H9 (cell line): ENCODE results near the gene OR52W1. TPM values are rescaled to one million over a fixed set of nuclear protein-coding genes. Genes with fewer than 3 reads are reported as not detected.

Experiments
- DNase-seq: peaks from one replicate; pipeline ENCODE4 v3.0.0-alpha.2; 2017
- H2AFZ ChIP-seq: one replicate; pipeline ENCODE4 v1.6.1; 2013; ENCODE audit warnings: mild to moderate bottlenecking, low read length, control low read depth, moderate library complexity
- H2AK5ac ChIP-seq: 2 replicates; pipeline ENCODE4 v1.6.1; 2013; ENCODE audit warnings: low read length, control low read depth, mixed read lengths; ENCODE audit not compliant: insufficient read length
- H2BK120ac ChIP-seq: one replicate; pipeline ENCODE4 v1.6.1; 2013; ENCODE audit warnings: low read depth, mild to moderate bottlenecking, low read length, control low read depth, inconsistent platforms; ENCODE audit not compliant: poor library complexity, severe bottlenecking
- H2BK12ac ChIP-seq: 2 replicates; pipeline ENCODE4 v1.6.1; 2013; ENCODE audit warnings: low read length, control low read depth, mixed read lengths, low read depth; ENCODE audit not compliant: insufficient read length
- H2BK15ac ChIP-seq: 2 replicates; pipeline ENCODE4 v1.6.1; 2013; ENCODE audit warnings: low read depth, low read length, control low read depth
- H2BK20ac ChIP-seq: one replicate; pipeline ENCODE4 v1.6.1; 2013; ENCODE audit warnings: low read depth, mild to moderate bottlenecking, low read length, control low read depth, inconsistent platforms; ENCODE audit not compliant: poor library complexity, severe bottlenecking
- H2BK5ac ChIP-seq: 2 replicates; pipeline ENCODE4 v1.6.1; 2013; ENCODE audit warnings: low read length, control low read depth, mixed read lengths; ENCODE audit not compliant: insufficient read length
- H3K14ac ChIP-seq: 2 replicates; pipeline ENCODE4 v1.6.1; 2013; ENCODE audit warnings: low read length, control low read depth; ENCODE audit not compliant: insufficient read depth
- H3K18ac ChIP-seq: 2 replicates; pipeline ENCODE4 v1.6.1; 2013; ENCODE audit warnings: low read depth, mild to moderate bottlenecking, mixed read lengths, low read length, control low read depth; ENCODE audit not compliant: insufficient read length
- H3K23ac ChIP-seq: 2 replicates; pipeline ENCODE4 v1.6.1; 2013; ENCODE audit warnings: low read length, control low read depth, mixed read lengths, low read depth; ENCODE audit not compliant: insufficient read length
- H3K23me2 ChIP-seq: 2 replicates; pipeline ENCODE4 v1.6.1; 2013; ENCODE audit warnings: low read depth, mild to moderate bottlenecking, mixed read lengths, low read length, control low read depth; ENCODE audit not compliant: insufficient read length, poor library complexity, severe bottlenecking
- H3K27ac ChIP-seq: 2 replicates; pipeline ENCODE4 v1.5.1; 2013; ENCODE audit warnings: low read length, control low read depth, mixed read lengths, low read depth; ENCODE audit not compliant: insufficient read length
- H3K27me3 ChIP-seq: 2 replicates; pipeline ENCODE4 v1.6.1; 2013; ENCODE audit warnings: low read length, control low read depth, inconsistent platforms; ENCODE audit not compliant: insufficient read depth
- H3K4ac ChIP-seq: 2 replicates; pipeline ENCODE4 v1.6.1; 2013; ENCODE audit warnings: low read depth, mild to moderate bottlenecking, control low read depth, inconsistent platforms, low read length, moderate library complexity
- H3K4me1 ChIP-seq: 2 replicates; pipeline ENCODE4 v1.6.1; 2013; ENCODE audit warnings: low read length, control low read depth, inconsistent platforms; ENCODE audit not compliant: insufficient read depth
- H3K4me2 ChIP-seq: 2 replicates; pipeline ENCODE4 v1.6.1; 2013; ENCODE audit warnings: low read length, control low read depth, mixed read lengths; ENCODE audit not compliant: insufficient read length, insufficient read depth
- H3K56ac ChIP-seq: 2 replicates; pipeline ENCODE4 v1.6.1; 2013; ENCODE audit warnings: low read depth, mild to moderate bottlenecking, mixed read lengths, low read length, control low read depth; ENCODE audit not compliant: insufficient read length
- H3K79me1 ChIP-seq: 2 replicates; pipeline ENCODE4 v1.6.1; 2013; ENCODE audit warnings: low read depth, mild to moderate bottlenecking, moderate library complexity, low read length, control low read depth, inconsistent platforms; ENCODE audit not compliant: insufficient read depth, poor library complexity, severe bottlenecking
- H3K79me2 ChIP-seq: 2 replicates; pipeline ENCODE4 v1.6.1; 2013; ENCODE audit warnings: low read length, control low read depth, inconsistent platforms; ENCODE audit not compliant: insufficient read depth
- H3K9ac ChIP-seq: 2 replicates; pipeline ENCODE4 v1.6.1; 2013; ENCODE audit warnings: low read length, control low read depth, mixed read lengths; ENCODE audit not compliant: insufficient read length; ENCODE audit errors: extremely low read depth
- H3K9me3 ChIP-seq: one replicate; pipeline ENCODE4 v1.6.1; 2013; ENCODE audit warnings: low read depth, low read length, inconsistent platforms; ENCODE audit not compliant: control insufficient read depth
- H3T11ph ChIP-seq: one replicate; pipeline ENCODE4 v1.6.1; 2013; ENCODE audit warnings: mild to moderate bottlenecking, low read length, control low read depth, inconsistent platforms
- H4K20me1 ChIP-seq: one replicate; pipeline ENCODE4 v1.6.1; 2013; ENCODE audit not compliant: control insufficient read depth, insufficient read length, insufficient read depth
- H4K5ac ChIP-seq: 2 replicates; pipeline ENCODE4 v1.6.1; 2013; ENCODE audit warnings: low read depth, mild to moderate bottlenecking, mixed read lengths, low read length, control low read depth; ENCODE audit not compliant: insufficient read length
- H4K8ac ChIP-seq: replicated peaks from 2 replicates; pipeline ENCODE4 v1.6.1; 2013; ENCODE audit warnings: low read length, control low read depth, mixed read lengths, low read depth; ENCODE audit not compliant: insufficient read length
- H4K91ac ChIP-seq: 2 replicates; pipeline ENCODE4 v1.6.1; 2013; ENCODE audit warnings: low read depth, mild to moderate bottlenecking, moderate library complexity, mixed read lengths, low read length, control low read depth; ENCODE audit not compliant: insufficient read length
- H3K27ac Mint-ChIP-seq, 3 experiments: 2 replicates in 2 of 3; 3 replicates in 1 of 3; pipeline ENCODE4 v1.8.0; 2020 to 2021; ENCODE audit warnings: mixed read lengths in 3 of 3, mild to moderate bottlenecking in 1 of 3, moderate library complexity in 1 of 3
- H3K27me3 Mint-ChIP-seq: 2 replicates; pipeline ENCODE4 v1.8.0; 2021; ENCODE audit warnings: low read depth, mild to moderate bottlenecking, moderate library complexity, mixed read lengths
- H3K36me3 Mint-ChIP-seq, 3 experiments: 2 replicates in 2 of 3; 3 replicates in 1 of 3; pipeline ENCODE4 v1.8.0; 2020 to 2021; ENCODE audit warnings: low read depth in 3 of 3, mixed read lengths in 3 of 3; ENCODE audit not compliant: insufficient read depth in 1 of 3
- H3K4me1 Mint-ChIP-seq, 2 experiments: 2 replicates each; pipeline ENCODE4 v1.8.0; 2020; ENCODE audit warnings: mixed read lengths in 2 of 2
- H3K4me3 Mint-ChIP-seq, 2 experiments: 2 replicates in 1 of 2; 3 replicates in 1 of 2; pipeline ENCODE4 v1.8.0; 2020 to 2021; ENCODE audit warnings: mild to moderate bottlenecking in 2 of 2, mixed read lengths in 2 of 2, moderate library complexity in 1 of 2
- H3K9me3 Mint-ChIP-seq, 2 experiments: 2 replicates in 1 of 2; 3 replicates in 1 of 2; pipeline ENCODE4 v1.8.0; 2020; ENCODE audit warnings: mild to moderate bottlenecking in 2 of 2, mixed read lengths in 2 of 2, moderate library complexity in 1 of 2
- WGBS: extraction: QIAGEN DNeasy Blood & Tissue Kit; methylation state at CpG from one replicate; pipeline ENCODE4 v1.1.7; 2013; ENCODE audit warnings: missing lambda C conversion rate, low lambda C conversion rate, mixed read lengths; ENCODE audit not compliant: insufficient read length; ENCODE audit errors: extremely low coverage; 5-methylcytosine and 5-hydroxymethylcytosine counted together
- total RNA-seq: library from RNA; stranded (reverse); gene quantifications from 2 replicates; pipeline ENCODE4 v1.2.1, GENCODE V29; 2021
- TF ChIP-seq, protein P1 (sequence below): fragments of 200-600 bp; sonication (generic); conservative IDR thresholded peaks from 3 replicates; pipeline ENCODE4 v1.8.0; 2021; ENCODE audit warnings: antibody characterized with exemption, mild to moderate bottlenecking

The OR52W1 gene
- total RNA-seq, 1 experiment from 2014 or later, result not detected

DNA sequence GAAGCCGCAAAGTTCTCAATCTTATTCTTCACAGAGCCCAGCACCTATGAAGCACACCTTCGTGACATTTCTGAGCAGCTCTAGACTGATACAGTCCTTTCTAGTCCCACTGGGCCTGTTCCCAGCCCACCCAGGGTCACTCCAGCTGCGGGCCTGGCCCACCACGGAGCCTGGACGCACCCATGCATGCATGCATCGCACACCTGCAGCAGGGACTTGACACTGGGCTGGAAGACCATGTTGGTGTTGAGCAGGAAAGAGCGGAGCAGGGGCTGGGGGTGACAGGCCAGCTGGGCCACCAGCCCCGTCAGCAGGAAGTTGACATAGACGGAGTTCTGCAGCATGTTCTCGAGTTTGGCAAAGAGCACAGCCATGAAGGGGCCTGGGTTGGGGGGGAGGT lies 15.5 kb downstream of the OR52W1 start:
- no peak overlapping the region; a peak in 1 of 7 replicates for H3K27ac Mint-ChIP-seq
- Histone ChIP-seq H2AK5ac (no peak overlapping the region), H3K79me2 (no peaks in the 10 kb centered on the region), H4K20me1 (no peaks in the 10 kb centered on the region), H3K79me1 (no peaks in the 10 kb centered on the region), H2BK120ac (no peak overlapping the region), H3K4ac (no peak overlapping the region), H3K27me3 (no peaks in the 10 kb centered on the region), H2BK12ac (no peak overlapping the region), H3K9me3 (no peaks in the 10 kb centered on the region), H2AFZ (no peak overlapping the region), H3K27ac (no peak overlapping the region), H3K23me2 (no peaks in the 10 kb centered on the region), H3T11ph (no peak overlapping the region), H2BK5ac (no peak overlapping the region), H3K18ac (no peak overlapping the region), H3K4me1 (no peaks in the 10 kb centered on the region), H3K23ac (no peak overlapping the region), H4K91ac (no peak overlapping the region), H2BK15ac (no peak overlapping the region), H3K14ac (no peak overlapping the region), H4K8ac (no peak overlapping the region), H2BK20ac (no peak overlapping the region), H4K5ac (no peak overlapping the region), H3K56ac (no peak overlapping the region), H3K9ac (no peak overlapping the region), H3K4me2 (no peak overlapping the region)
- no CpG with 5 or more reads among the region's 10 CpGs for WGBS
- H3K9me3 Mint-ChIP-seq, result no peaks in the 10 kb centered on the region
- no peak overlapping the region for H3K4me3 Mint-ChIP-seq
- H3K27me3 Mint-ChIP-seq, result no peaks in the 10 kb centered on the region
- TF ChIP-seq, protein P1, sequence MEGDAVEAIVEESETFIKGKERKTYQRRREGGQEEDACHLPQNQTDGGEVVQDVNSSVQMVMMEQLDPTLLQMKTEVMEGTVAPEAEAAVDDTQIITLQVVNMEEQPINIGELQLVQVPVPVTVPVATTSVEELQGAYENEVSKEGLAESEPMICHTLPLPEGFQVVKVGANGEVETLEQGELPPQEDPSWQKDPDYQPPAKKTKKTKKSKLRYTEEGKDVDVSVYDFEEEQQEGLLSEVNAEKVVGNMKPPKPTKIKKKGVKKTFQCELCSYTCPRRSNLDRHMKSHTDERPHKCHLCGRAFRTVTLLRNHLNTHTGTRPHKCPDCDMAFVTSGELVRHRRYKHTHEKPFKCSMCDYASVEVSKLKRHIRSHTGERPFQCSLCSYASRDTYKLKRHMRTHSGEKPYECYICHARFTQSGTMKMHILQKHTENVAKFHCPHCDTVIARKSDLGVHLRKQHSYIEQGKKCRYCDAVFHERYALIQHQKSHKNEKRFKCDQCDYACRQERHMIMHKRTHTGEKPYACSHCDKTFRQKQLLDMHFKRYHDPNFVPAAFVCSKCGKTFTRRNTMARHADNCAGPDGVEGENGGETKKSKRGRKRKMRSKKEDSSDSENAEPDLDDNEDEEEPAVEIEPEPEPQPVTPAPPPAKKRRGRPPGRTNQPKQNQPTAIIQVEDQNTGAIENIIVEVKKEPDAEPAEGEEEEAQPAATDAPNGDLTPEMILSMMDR, result no peak
- H3K36me3 Mint-ChIP-seq, result peaks cover 11 to 49% (median 30%) of the 10 kb centered on the region in 3 experiments; a peak in 6 of 7 replicates
- H3K4me1 Mint-ChIP-seq, result no peaks in the 10 kb centered on the region
- DNase-seq, result no peak
